HG03571 (cell line): ENCODE measurements around the gene SLC9A3.

Experiments used
- ATAC-seq: cut with Tn5 transposase; IDR thresholded peaks from one replicate; pipeline ENCODE4 v1.9.1; 2021; ENCODE audit not compliant: unreplicated experiment

SLC9A3 gene

DNA sequence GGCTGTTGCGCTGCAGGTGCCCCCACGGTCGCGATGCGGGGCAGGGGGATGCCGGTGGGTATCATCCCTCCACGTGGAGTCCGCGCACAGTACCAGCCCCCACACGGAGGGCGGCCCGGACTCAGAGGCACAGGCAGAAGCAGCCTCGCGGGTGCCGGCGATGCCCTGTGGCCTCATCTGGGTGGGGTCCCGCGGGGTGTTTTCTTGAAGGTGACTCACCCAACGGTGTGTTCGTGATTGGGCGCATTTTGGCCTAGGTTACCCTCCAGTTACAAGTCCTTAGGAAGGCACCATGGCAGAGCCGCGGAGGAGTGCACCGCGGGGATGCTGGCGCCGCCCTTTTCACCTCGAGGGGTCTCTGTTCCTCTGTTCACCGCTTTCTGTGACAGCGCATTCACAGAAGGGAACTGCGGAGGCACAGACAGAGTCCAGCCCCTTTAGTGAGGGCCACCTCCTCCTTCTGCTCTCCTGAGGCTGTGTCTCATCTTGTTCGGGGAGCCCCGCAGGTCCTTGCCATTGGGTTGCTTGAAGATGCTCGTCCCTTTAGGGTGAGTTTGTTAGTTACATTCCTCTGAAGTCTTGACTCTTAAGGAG, 102.9 kb downstream of the SLC9A3 start:
- no peak for ATAC-seq

DNA sequence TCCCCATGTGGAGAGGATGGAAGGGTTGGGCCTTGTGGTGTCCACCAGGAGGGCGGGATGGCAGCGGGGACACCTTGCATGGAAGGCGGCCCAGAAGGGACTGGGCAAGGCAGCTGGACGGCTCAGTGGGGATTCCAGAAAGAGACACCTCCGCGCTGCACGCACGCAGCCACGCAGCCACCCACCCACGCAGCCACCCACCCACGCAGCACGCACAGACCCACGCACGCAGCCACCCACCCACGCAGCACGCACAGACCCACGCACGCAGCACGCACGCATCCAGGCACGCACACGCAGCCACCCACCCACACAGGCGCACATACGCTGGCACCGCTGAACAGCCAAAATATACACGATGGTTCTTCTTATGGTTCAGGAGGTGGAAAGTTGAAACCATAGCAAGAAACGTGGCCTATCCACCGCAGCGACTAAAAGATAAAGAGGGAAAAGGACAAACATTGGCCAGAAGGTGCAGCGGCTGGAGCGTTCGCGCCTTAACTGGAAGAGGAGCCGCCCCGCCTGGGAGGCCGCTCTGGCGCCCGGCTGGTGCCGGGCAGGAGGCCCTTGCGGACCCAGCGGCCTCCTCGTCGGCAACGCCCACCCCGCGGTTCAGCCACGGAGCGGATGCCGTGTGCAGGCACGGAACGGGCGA, 103.5 kb downstream of the SLC9A3 start:
- ATAC-seq = no peak
